Type B pancreatic cell (in vitro differentiated cells): ENCODE results near the gene AGAP9. TPM values are rescaled to one million over a fixed set of nuclear protein-coding genes. Genes with fewer than 3 reads are reported as not detected.
"Not testable (repeated sequence)": the region's sequence is repeated elsewhere in the genome, so short reads cannot be mapped to it uniquely, and the experiment has no call there.

Experiments used
- DNase-seq: peaks from one replicate; pipeline ENCODE4 v3.0.0; 2021; ENCODE audit warnings: mixed read lengths; ENCODE audit not compliant: unreplicated experiment; ENCODE audit errors: extremely low spot score
- H3K27ac Mint-ChIP-seq: 2 replicates; pipeline ENCODE4 v1.8.0; 2021; ENCODE audit warnings: mild to moderate bottlenecking, mixed read lengths
- H3K27me3 Mint-ChIP-seq: 2 replicates; pipeline ENCODE4 v1.8.0; 2021; ENCODE audit warnings: mixed read lengths
- H3K36me3 Mint-ChIP-seq: 2 replicates; pipeline ENCODE4 v1.8.0; 2021; ENCODE audit warnings: mixed read lengths
- H3K4me1 Mint-ChIP-seq: one replicate; pipeline ENCODE4 v1.8.0; 2021; ENCODE audit warnings: mixed read lengths; ENCODE audit not compliant: unreplicated experiment
- H3K4me3 Mint-ChIP-seq: 2 replicates; pipeline ENCODE4 v1.8.0; 2021; ENCODE audit warnings: mild to moderate bottlenecking, mixed read lengths
- H3K9me3 Mint-ChIP-seq: 2 replicates; pipeline ENCODE4 v1.8.0; 2021; ENCODE audit warnings: mixed read lengths
- total RNA-seq: library from RNA; stranded (reverse); gene quantifications from 2 replicates; pipeline ENCODE4 v1.2.1, GENCODE V29; 2021; ENCODE audit warnings: low replicate concordance

AGAP9 gene
- total RNA-seq, 1 donor from 2014 or later, result 14.2 TPM

DNA sequence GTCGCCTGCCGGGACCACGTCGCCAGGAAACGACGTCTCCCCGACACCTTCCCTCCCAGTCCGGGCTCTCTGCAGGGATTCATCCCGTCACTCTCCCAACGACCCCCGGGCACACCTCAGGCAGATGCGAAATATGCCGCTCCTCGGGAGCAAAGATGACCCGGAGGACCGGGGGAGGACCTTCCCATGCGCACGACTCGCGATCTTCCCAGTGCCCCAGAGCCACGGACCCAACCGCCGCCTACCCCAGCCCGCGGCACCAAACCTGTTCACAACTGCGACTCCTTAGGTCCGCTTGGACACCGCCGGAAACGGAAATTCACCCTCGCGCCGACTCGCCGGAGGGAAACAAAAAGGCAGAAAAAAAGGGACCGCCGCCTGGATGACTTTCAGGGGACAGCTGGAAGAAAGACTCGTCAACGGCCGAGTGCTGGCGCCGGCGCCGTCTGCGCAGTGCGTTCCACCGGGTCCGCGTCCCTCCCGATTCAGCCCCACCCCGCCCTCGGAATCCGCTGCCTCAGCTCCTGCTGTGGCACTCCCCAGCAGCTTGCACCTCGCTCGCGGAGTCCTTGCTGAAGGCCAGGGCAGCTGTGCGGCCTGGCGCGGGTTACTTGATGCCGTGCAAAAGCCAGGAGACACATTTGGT is 29.9 kb upstream of the AGAP9 start:
- not testable (repeated sequence) for H3K9me3 Mint-ChIP-seq, H3K4me1 Mint-ChIP-seq, H3K27me3 Mint-ChIP-seq, H3K36me3 Mint-ChIP-seq
- peak overlapping the region; percentile 97 for H3K27ac Mint-ChIP-seq
- peak overlapping the region; percentile 97 for H3K4me3 Mint-ChIP-seq
- DNase-seq, result peak; percentile 88

DNA sequence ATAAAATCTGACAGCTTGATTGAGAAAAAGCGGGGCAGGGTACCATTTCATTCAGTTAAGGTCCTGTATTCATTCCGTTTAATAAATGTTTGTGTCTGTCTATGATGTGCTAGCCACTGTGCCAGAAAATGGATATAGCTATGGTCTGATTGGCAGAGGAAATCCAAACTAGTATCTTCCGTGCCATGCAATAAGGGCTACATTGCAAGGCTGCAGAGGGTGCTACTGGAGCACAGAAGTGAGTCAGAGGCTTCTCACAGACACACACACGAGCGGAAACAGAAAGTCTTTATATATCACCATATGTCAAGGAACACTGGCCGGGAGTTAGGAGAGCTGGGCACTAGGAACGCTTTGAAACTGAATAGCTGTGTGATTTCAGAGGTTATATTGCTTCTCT is 29.3 kb upstream of the AGAP9 start:
- Mint-ChIP-seq H3K4me3 (peak overlapping the region; percentile 97), H3K27ac (peak overlapping the region; percentile 97)
- not testable (repeated sequence) for H3K9me3 Mint-ChIP-seq, H3K4me1 Mint-ChIP-seq, H3K36me3 Mint-ChIP-seq, H3K27me3 Mint-ChIP-seq, DNase-seq

GRCh38 chr10:47547286-47547685 is 23.8 kb upstream of the AGAP9 start:
- not testable (repeated sequence) for H3K36me3 Mint-ChIP-seq, H3K9me3 Mint-ChIP-seq, DNase-seq, H3K4me1 Mint-ChIP-seq, H3K4me3 Mint-ChIP-seq, H3K27me3 Mint-ChIP-seq, H3K27ac Mint-ChIP-seq

GRCh38 chr10:47536430-47536829 is 13.0 kb upstream of the AGAP9 start:
- H3K27ac Mint-ChIP-seq, DNase-seq, H3K36me3 Mint-ChIP-seq: not testable (repeated sequence)

DNA sequence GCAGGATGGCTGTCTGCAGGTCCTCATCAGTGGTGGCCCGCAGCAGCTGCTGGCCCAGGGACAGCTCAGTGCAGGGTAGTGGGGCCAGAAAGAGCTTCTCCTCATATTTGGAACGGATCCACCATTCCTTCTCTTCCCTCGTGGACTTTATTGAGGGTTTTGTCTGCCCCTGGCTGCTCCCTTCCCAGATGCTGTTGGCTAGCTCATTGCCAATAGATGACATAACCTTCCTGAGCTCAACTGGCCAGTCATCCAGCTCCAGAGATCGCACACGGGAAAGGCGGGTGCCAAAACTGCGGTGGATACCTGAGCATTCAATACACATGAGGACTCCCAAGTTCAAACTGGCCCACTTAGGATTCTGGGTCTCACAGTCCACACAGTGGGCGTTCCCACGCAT is 21.1 kb downstream of the AGAP9 start:
- DNase-seq, H3K27me3 Mint-ChIP-seq, H3K4me3 Mint-ChIP-seq, H3K4me1 Mint-ChIP-seq, H3K9me3 Mint-ChIP-seq, H3K27ac Mint-ChIP-seq, H3K36me3 Mint-ChIP-seq: not testable (repeated sequence)

More at GRCh38 chr10:47536430-47536829, 13.0 kb upstream of the AGAP9 start:
- not testable (repeated sequence) for H3K9me3 Mint-ChIP-seq, H3K4me3 Mint-ChIP-seq, H3K27me3 Mint-ChIP-seq, H3K4me1 Mint-ChIP-seq

- not testable (repeated sequence) for H3K27me3 Mint-ChIP-seq, H3K4me1 Mint-ChIP-seq, H3K27ac Mint-ChIP-seq, DNase-seq, H3K9me3 Mint-ChIP-seq, H3K36me3 Mint-ChIP-seq, H3K4me3 Mint-ChIP-seq
Observed at GRCh38 chr10:47494226-47494625, 29.2 kb downstream of the AGAP9 start.

- H3K27me3 Mint-ChIP-seq, H3K4me3 Mint-ChIP-seq, H3K36me3 Mint-ChIP-seq, H3K27ac Mint-ChIP-seq, H3K9me3 Mint-ChIP-seq, H3K4me1 Mint-ChIP-seq: not testable (repeated sequence)
- peak; percentile 20 for DNase-seq
Observed at GRCh38 chr10:47491600-47491999, 31.8 kb downstream of the AGAP9 start, which contains the start of gene FAM25G. Gene FAM25G (minus strand): TSS chr10:47491700. CDS start chr10:47491674, 26 bp downstream.

DNA sequence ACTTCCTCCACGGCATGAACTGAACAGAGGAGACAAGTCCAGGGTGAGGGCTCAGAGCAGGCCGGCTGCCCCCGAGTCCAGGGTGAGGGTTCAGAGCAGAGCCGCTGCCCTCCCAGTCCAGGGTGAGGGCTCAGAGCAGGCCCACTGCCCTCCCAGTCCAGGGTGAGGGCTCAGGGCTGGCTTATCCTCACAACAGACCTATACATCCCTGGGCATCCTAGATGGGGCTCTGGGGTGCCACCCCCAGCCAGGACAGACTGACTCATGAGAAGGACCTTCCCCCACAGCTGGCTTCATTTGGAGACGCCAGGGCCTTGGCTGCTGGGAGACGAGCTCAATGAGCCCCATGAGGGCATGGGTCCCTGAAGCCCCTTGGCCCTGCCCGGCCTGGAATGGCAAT is 33.8 kb downstream of the AGAP9 start:
- H3K4me1 Mint-ChIP-seq, H3K4me3 Mint-ChIP-seq, H3K36me3 Mint-ChIP-seq, H3K27ac Mint-ChIP-seq, DNase-seq, H3K9me3 Mint-ChIP-seq, H3K27me3 Mint-ChIP-seq: not testable (repeated sequence)

GRCh38 chr10:47485943-47486342 is 37.5 kb downstream of the AGAP9 start:
- not testable (repeated sequence) for DNase-seq, H3K4me1 Mint-ChIP-seq, H3K9me3 Mint-ChIP-seq, H3K27ac Mint-ChIP-seq, H3K4me3 Mint-ChIP-seq, H3K36me3 Mint-ChIP-seq, H3K27me3 Mint-ChIP-seq

DNA sequence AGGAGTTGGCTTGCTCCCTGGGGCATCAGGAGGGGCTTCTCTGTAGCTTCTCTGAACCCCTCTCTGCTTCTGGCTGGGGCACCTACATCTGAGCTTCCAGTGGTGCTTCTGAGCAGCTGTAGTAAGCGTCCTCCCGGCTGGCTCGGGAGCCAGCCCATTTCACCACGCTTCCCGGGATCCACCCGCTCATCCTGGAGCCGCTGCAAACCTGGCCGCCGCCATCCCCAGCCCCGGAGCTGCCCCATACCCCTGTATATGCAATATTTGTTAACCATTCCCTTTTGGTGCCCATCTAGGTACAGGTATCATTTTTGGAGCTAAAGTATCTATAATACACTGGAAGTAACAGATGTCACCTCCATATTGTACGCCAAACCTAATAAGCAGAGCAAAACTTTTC is 38.7 kb downstream of the AGAP9 start:
- H3K27ac Mint-ChIP-seq, H3K27me3 Mint-ChIP-seq, DNase-seq, H3K9me3 Mint-ChIP-seq, H3K4me3 Mint-ChIP-seq, H3K36me3 Mint-ChIP-seq, H3K4me1 Mint-ChIP-seq: not testable (repeated sequence)

DNA sequence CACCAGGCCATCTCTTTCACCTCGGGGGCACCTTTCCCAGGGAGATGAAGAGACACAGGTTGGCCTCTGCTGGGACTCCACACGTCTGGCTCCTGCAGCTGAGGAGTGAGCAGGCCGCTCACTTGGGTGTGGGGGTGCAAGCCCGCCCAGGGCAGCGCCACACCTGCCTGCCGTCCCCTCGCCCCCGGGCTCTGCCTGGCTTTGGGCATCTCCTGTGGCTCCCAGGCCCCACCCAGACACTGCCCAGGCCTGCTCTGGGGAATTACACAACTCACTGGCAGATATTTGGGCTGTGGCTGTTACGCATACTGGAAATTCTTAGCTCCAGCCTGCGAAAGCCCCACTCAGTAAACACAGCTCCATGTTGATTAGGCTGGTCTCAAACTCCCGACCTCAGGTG is 39.5 kb downstream of the AGAP9 start, which contains the start of gene ANXA8:
ANXA8 (minus strand) TSS at position 193 of the 400 bp plus-strand sequence; CDS start at position 11, 182 bp downstream.
- not testable (repeated sequence) for H3K27me3 Mint-ChIP-seq, H3K27ac Mint-ChIP-seq, H3K9me3 Mint-ChIP-seq, H3K36me3 Mint-ChIP-seq, H3K4me1 Mint-ChIP-seq, DNase-seq, H3K4me3 Mint-ChIP-seq

- not testable (repeated sequence) for H3K9me3 Mint-ChIP-seq, H3K27ac Mint-ChIP-seq, H3K27me3 Mint-ChIP-seq, H3K4me1 Mint-ChIP-seq, DNase-seq, H3K4me3 Mint-ChIP-seq, H3K36me3 Mint-ChIP-seq
Observed at GRCh38 chr10:47482367-47482766, 41.1 kb downstream of the AGAP9 start.

DNA sequence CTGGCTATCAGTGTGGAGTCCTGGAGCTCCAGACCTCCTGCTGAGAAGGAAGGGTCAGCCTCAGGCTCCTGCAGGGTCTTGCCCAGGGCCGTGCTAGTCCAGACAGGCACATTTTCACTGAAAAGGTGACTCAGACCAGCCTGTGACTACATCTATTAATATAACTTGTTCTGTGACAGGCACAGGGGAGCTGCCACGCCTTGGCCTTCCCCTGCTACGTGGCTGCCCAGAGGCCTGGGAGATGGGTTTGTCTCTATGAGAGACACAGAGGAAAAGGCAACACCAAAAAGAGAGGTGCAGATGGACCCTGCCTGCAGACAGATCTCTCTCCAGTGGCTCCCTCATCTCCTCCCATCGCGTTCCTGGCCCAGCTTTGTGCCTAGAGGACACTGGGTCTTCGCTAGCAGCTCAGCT is 41.7 kb downstream of the AGAP9 start:
- H3K9me3 Mint-ChIP-seq, H3K27me3 Mint-ChIP-seq, H3K4me1 Mint-ChIP-seq, H3K36me3 Mint-ChIP-seq, DNase-seq, H3K4me3 Mint-ChIP-seq, H3K27ac Mint-ChIP-seq: not testable (repeated sequence)

DNA sequence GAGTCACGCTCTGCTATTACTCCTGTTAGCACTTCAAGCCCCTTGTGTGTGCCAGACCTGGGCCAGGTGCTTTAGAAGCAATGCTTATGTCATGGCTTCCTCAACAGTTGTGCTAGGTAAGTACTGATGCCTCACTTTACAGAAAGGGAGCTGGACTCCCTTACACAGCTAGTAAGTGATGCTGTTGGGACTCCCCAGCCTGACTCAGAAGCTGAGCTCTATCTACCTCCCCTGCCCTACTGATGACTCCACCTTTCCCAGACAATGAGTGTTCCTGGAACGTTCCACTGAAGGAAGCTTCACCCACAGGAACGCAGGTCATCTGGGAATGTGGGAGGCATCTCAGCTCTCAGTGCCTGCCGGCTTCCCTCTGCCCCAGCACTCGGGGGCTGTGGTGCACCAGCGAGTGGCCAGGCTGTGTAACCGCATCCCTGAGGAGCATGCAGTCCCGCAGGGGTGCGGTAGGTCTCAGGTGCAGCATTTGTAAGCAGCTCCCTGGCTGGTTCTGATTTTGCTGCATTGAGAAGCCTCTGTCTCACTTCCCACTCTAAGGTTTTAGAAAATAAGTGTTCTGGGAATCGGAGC is 42.2 kb downstream of the AGAP9 start:
- H3K4me3 Mint-ChIP-seq, H3K27me3 Mint-ChIP-seq, DNase-seq, H3K36me3 Mint-ChIP-seq, H3K9me3 Mint-ChIP-seq, H3K4me1 Mint-ChIP-seq, H3K27ac Mint-ChIP-seq: not testable (repeated sequence)
